OCI-LY1 (cell line): ENCODE data around the gene HPCAL1.

Experiments
- CTCF ChIP-seq: fragments of 200-600 bp; sonication (generic), shearing (Covaris generic); IDR thresholded peaks from 2 replicates; pipeline ENCODE4 v1.5.1; 2017; ENCODE audit warnings: mild to moderate bottlenecking, antibody characterized with exemption, low read length, moderate library complexity, mixed read lengths
- EZH2 ChIP-seq: fragments of 200-600 bp; sonication (generic), shearing (Covaris generic); IDR thresholded peaks from 2 replicates; pipeline ENCODE4 v1.8.0; 2017; ENCODE audit warnings: borderline replicate concordance, mixed run types, mild to moderate bottlenecking, antibody characterized with exemption, low read length, moderate library complexity, mixed read lengths

- TF ChIP-seq CTCF, result no peak
- no peak for TF ChIP-seq EZH2
Observed at GRCh38 chr2:10317646-10318045, 14.9 kb downstream of the HPCAL1 start.
